B cell (primary cell): ENCODE data around the gene QKI. TPM values are rescaled to one million over a fixed set of nuclear protein-coding genes. Genes with fewer than 3 reads are reported as not detected.

Experiments
- ATAC-seq: fragments of 200-7000 bp; cut with Tn5 transposase; one replicate; pipeline ENCODE4 v1.10.0; 2021; ENCODE audit warnings: low read depth, mild to moderate bottlenecking, moderate number of reproducible peaks, moderate library complexity
- CTCF ChIA-PET: fragments of 350-600 bp; sonication (Branson Sonifier 250); formaldehyde crosslinking; loops from one replicate; lab custom pipeline; 2021; ENCODE audit warnings: antibody characterized with exemption, inconsistent platforms; lab: Charles Lee
- POLR2A ChIA-PET: fragments of 350-600 bp; sonication (Branson Sonifier 250); formaldehyde crosslinking; loops from one replicate; lab custom pipeline; 2021; ENCODE audit warnings: antibody characterized with exemption; lab: Charles Lee
- DNase-seq: peaks from one replicate; pipeline ENCODE4 v3.0.0; 2013
- H2AFZ ChIP-seq: 2 replicates; pipeline ENCODE4 v1.6.1; 2012; ENCODE audit warnings: mild to moderate bottlenecking, low read depth, low read length; ENCODE audit not compliant: insufficient read depth, poor library complexity, severe bottlenecking
- H3K27ac ChIP-seq, 2 donors: 1 replicate in 1 of 2; 2 replicates in 1 of 2; pipeline ENCODE4 v1.5.1; 2012 to 2013; ENCODE audit warnings: low read length in 2 of 2, mild to moderate bottlenecking in 2 of 2, moderate library complexity in 1 of 2
- H3K27me3 ChIP-seq, 4 experiments: fragments of 200-600 bp in 1 of 4; sonication (generic) in 1 of 4; replicated peaks in 1 of 4; 1 replicate in 2 of 4; 2 replicates in 2 of 4; pipeline versions ENCODE4 v1.6.1 to v1.7.0; 2013 to 2016; ENCODE audit warnings: low read length in 3 of 4, mild to moderate bottlenecking in 2 of 4, mixed read lengths in 1 of 4, moderate library complexity in 1 of 4; ENCODE audit not compliant: insufficient read depth in 4 of 4, control insufficient read depth in 3 of 4; ENCODE audit errors: control extremely low read depth in 1 of 4
- H3K36me3 ChIP-seq, 2 experiments: replicated peaks in 1 of 2; 1 replicate in 1 of 2; 2 replicates in 1 of 2; pipeline versions ENCODE4 v1.6.1 to v1.7.1; 2013; ENCODE audit warnings: low read length in 1 of 2; ENCODE audit not compliant: insufficient read depth in 2 of 2, control insufficient read depth in 1 of 2; ENCODE audit errors: control extremely low read depth in 1 of 2, extremely low read depth in 1 of 2
- H3K4me1 ChIP-seq, 2 donors: fragments of 200-600 bp in 1 of 2; sonication (generic) in 1 of 2; 1 replicate in 1 of 2; 2 replicates in 1 of 2; pipeline versions ENCODE4 v1.5.1 to v1.6.1; 2013 to 2017; ENCODE audit warnings: low read length in 2 of 2; ENCODE audit not compliant: control insufficient read depth in 2 of 2, insufficient read depth in 2 of 2
- H3K4me2 ChIP-seq: replicated peaks from 2 replicates; pipeline ENCODE3; 2012; ENCODE audit warnings: mild to moderate bottlenecking, low read depth, low read length; ENCODE audit not compliant: poor library complexity, severe bottlenecking
- H3K4me3 ChIP-seq, 5 experiments: fragments of 200-600 bp in 1 of 5; sonication (generic) in 1 of 5; 1 replicate in 3 of 5; 2 replicates in 2 of 5; pipeline versions ENCODE4 v1.5.1 to v1.7.0; 2011 to 2016; ENCODE audit warnings: low read length in 4 of 5, mild to moderate bottlenecking in 4 of 5, low read depth in 2 of 5, control low read depth in 1 of 5, moderate library complexity in 1 of 5; ENCODE audit not compliant: insufficient read depth in 1 of 5; ENCODE audit errors: control extremely low read depth in 1 of 5, extremely low read depth in 1 of 5
- H3K79me2 ChIP-seq: fragments of 200-600 bp; sonication (generic); one replicate; pipeline ENCODE4 v1.6.0; 2016; ENCODE audit warnings: low read length; ENCODE audit not compliant: control insufficient read depth, insufficient read depth
- H3K9ac ChIP-seq: fragments of 200-600 bp; sonication (generic); 2 replicates; pipeline ENCODE4 v1.6.1; 2017; ENCODE audit warnings: mild to moderate bottlenecking, low read length, moderate library complexity
- H3K9me3 ChIP-seq, 3 donors: one replicate each; pipeline versions ENCODE4 v1.6.1 to v1.7.1; 2013; ENCODE audit warnings: low read length in 2 of 3; ENCODE audit not compliant: control insufficient read depth in 2 of 3, insufficient read depth in 1 of 3; ENCODE audit errors: control extremely low read depth in 1 of 3
- H4K20me1 ChIP-seq: 2 replicates; pipeline ENCODE4 v1.6.0; 2012; ENCODE audit warnings: mild to moderate bottlenecking, low read length; ENCODE audit not compliant: insufficient read depth, control insufficient read depth, poor library complexity, severe bottlenecking
- H3K27ac Mint-ChIP-seq: one replicate; pipeline ENCODE4 v1.8.0; 2021; ENCODE audit warnings: mixed read lengths
- H3K27me3 Mint-ChIP-seq: one replicate; pipeline ENCODE4 v1.8.0; 2021; ENCODE audit warnings: mixed read lengths
- H3K4me1 Mint-ChIP-seq: one replicate; pipeline ENCODE4 v1.8.0; 2021; ENCODE audit warnings: mixed read lengths
- H3K4me3 Mint-ChIP-seq: one replicate; pipeline ENCODE4 v1.8.0; 2021; ENCODE audit warnings: mixed read lengths
- H3K9me3 Mint-ChIP-seq: one replicate; pipeline ENCODE4 v1.8.0; 2022; ENCODE audit warnings: mixed read lengths; ENCODE audit not compliant: insufficient read depth
- EZH2 ChIP-seq: IDR thresholded peaks from 2 replicates; pipeline ENCODE4 v1.6.1; 2012; ENCODE audit warnings: borderline replicate concordance, low read depth, mild to moderate bottlenecking, moderate library complexity, low read length; ENCODE audit not compliant: insufficient read depth, poor library complexity, severe bottlenecking
- WGBS: methylation state at CpG from one replicate; pipeline ENCODE4 v1.1.5; 2013; ENCODE audit warnings: missing lambda C conversion rate; ENCODE audit not compliant: insufficient coverage; 5-methylcytosine and 5-hydroxymethylcytosine counted together
- intact Hi-C: fragments of 100-400 bp; cut with micrococcal nuclease; formaldehyde crosslinking; loops from one replicate; pipeline ENCODE4 v1.10.0; 2022
- polyA plus RNA-seq: library from polyadenylated mRNA; depleted of rRNA; stranded (reverse); fragments of >200 nt; gene quantifications from 2 replicates; pipeline ENCODE4 v1.2.3, GENCODE V29; 2012
- total RNA-seq, 2 donors: library from RNA; stranded (reverse); fragments of 120-200 nt in 1 of 2; gene quantifications; 1 replicate in 1 of 2; 2 replicates in 1 of 2; pipeline versions ENCODE4 v1.2.3 to v1.2.4, GENCODE V29; 2013 to 2022
- TF ChIP-seq, protein P1 (sequence below): fragments of 200-600 bp; IDR thresholded peaks from one replicate; pipeline ENCODE4 v1.8.0; 2022; ENCODE audit warnings: antibody characterized with exemption, mild to moderate bottlenecking

Gene QKI
- total and polyA plus RNA-seq, 2 donors (not counting 1 experiment from before 2014, with no cell fraction given): 38.8 to 79.5 TPM

DNA sequence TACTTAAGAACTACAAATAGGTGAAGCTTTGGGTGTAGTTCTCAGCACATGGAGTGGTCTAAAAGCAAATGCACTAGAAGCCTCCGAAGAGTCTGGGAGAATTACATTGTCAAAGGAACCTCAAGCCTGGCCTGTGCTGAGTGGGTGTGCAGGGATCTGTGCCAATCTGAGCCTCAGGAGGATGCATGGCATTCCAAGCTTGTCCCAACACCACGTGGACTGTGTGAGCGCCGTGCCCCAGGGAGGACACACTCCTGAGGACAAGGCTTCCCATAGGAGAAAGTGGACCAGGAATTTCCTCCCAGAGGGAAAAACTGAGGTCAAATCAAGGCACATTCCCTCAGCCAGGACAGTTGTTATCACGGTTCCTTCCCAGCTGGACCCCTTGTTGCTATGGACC, 185.8 kb downstream of the QKI start:
- H3K79me2 ChIP-seq: no peaks in the 10 kb centered on the region
- TF ChIP-seq, protein P1, sequence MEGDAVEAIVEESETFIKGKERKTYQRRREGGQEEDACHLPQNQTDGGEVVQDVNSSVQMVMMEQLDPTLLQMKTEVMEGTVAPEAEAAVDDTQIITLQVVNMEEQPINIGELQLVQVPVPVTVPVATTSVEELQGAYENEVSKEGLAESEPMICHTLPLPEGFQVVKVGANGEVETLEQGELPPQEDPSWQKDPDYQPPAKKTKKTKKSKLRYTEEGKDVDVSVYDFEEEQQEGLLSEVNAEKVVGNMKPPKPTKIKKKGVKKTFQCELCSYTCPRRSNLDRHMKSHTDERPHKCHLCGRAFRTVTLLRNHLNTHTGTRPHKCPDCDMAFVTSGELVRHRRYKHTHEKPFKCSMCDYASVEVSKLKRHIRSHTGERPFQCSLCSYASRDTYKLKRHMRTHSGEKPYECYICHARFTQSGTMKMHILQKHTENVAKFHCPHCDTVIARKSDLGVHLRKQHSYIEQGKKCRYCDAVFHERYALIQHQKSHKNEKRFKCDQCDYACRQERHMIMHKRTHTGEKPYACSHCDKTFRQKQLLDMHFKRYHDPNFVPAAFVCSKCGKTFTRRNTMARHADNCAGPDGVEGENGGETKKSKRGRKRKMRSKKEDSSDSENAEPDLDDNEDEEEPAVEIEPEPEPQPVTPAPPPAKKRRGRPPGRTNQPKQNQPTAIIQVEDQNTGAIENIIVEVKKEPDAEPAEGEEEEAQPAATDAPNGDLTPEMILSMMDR: no peak
- no peak for TF ChIP-seq EZH2
- H3K4me3 ChIP-seq: no peak overlapping the region
- no peaks in the 10 kb centered on the region for H3K27me3 ChIP-seq
- H3K4me1 ChIP-seq: no peaks in the 10 kb centered on the region
- H3K27ac Mint-ChIP-seq: no peak overlapping the region
- H3K36me3 ChIP-seq: no peaks in the 10 kb centered on the region
- no peak for ATAC-seq
- no peaks in the 10 kb centered on the region for H4K20me1 ChIP-seq
- no peaks in the 10 kb centered on the region for H3K27me3 Mint-ChIP-seq
- H3K4me2 ChIP-seq: no peak overlapping the region
- peaks cover 3% of the 10 kb centered on the region for H3K9me3 Mint-ChIP-seq
- H3K9ac ChIP-seq: no peak overlapping the region
- WGBS: 93% methylated on average over 5 of the region's 5 CpGs
- intact Hi-C loops: no loop called here
- DNase-seq: no peak
- H3K4me1 Mint-ChIP-seq: no peaks in the 10 kb centered on the region
- ChIA-PET POLR2A (no interaction called here), CTCF (no interaction called here)
- H2AFZ ChIP-seq: no peak overlapping the region
- no peak overlapping the region for H3K4me3 Mint-ChIP-seq
- no peak overlapping the region for H3K27ac ChIP-seq
- peaks cover 0 to 3% (median 0%) of the 10 kb centered on the region in 3 donors for H3K9me3 ChIP-seq

GRCh38 chr6:163600781-163601180, 186.3 kb downstream of the QKI start:
- intact Hi-C loops: no loop called here
- Histone ChIP-seq H3K36me3 (no peaks in the 10 kb centered on the region), H3K4me2 (no peak overlapping the region), H3K79me2 (no peaks in the 10 kb centered on the region), H2AFZ (no peak overlapping the region), H3K9me3 (peaks cover 0 to 7% (median 2%) of the 10 kb centered on the region in 3 donors), H4K20me1 (no peaks in the 10 kb centered on the region), H3K4me3 (no peak overlapping the region), H3K27ac (no peak overlapping the region), H3K4me1 (no peaks in the 10 kb centered on the region), H3K27me3 (no peaks in the 10 kb centered on the region), H3K9ac (no peak overlapping the region)
- ChIA-PET POLR2A (no interaction called here), CTCF (no interaction called here)
- Mint-ChIP-seq H3K27me3 (no peaks in the 10 kb centered on the region), H3K4me3 (no peak overlapping the region), H3K4me1 (no peaks in the 10 kb centered on the region), H3K27ac (no peak overlapping the region), H3K9me3 (peaks cover 8% of the 10 kb centered on the region)
- TF ChIP-seq, protein P1: no peak
- no peak for TF ChIP-seq EZH2
- WGBS: 97% methylated on average over 5 of the region's 9 CpGs
- ATAC-seq (no peak), DNase-seq (no peak)
